Hematopoietic multipotent progenitor cell treated with erythropoietin and hydrocortisone succinate and interleukin-3 and kit ligand, for 4 days (in vitro differentiated cells): Measurements from ENCODE around the gene OLA1.

Source experiments
- DNase-seq: peaks from one replicate; pipeline ENCODE4 v3.0.0-alpha.2; 2015

Gene OLA1

GRCh38 chr2:174059884-174060244 is 188.5 kb downstream of the OLA1 start:
- DNase-seq = no peak

GRCh38 chr2:174059178-174059883 is 189.0 kb downstream of the OLA1 start:
- peak; percentile 88 for DNase-seq

GRCh38 chr2:174058456-174058855 is 189.9 kb downstream of the OLA1 start:
- no peak for DNase-seq

- no peak for DNase-seq
These were observed 190.3 kb downstream of the OLA1 start for GRCh38 chr2:174058026-174058425.

- DNase-seq = no peak
These were observed 193.4 kb downstream of the OLA1 start for GRCh38 chr2:174054926-174055325.

- no peak for DNase-seq
These were observed 194.8 kb downstream of the OLA1 start for GRCh38 chr2:174053355-174054151.

- DNase-seq = peak; percentile 25
These were observed 195.8 kb downstream of the OLA1 start for GRCh38 chr2:174052584-174052976.

- peak; percentile 84 for DNase-seq
These were observed 196.4 kb downstream of the OLA1 start for GRCh38 chr2:174051741-174052583.

GRCh38 chr2:174051068-174051467 is 197.3 kb downstream of the OLA1 start:
- no peak for DNase-seq

GRCh38 chr2:174049895-174050294 is 198.4 kb downstream of the OLA1 start:
- peak; percentile 20 for DNase-seq

- peak; percentile 42 for DNase-seq
These were observed 200.1 kb downstream of the OLA1 start for GRCh38 chr2:174048243-174048642.

- DNase-seq = no peak
These were observed 200.6 kb downstream of the OLA1 start for GRCh38 chr2:174047746-174048145.

GRCh38 chr2:174046172-174046571 is 202.2 kb downstream of the OLA1 start:
- no peak for DNase-seq

- DNase-seq = no peak
These were observed 203.8 kb downstream of the OLA1 start for GRCh38 chr2:174044556-174044955.

GRCh38 chr2:174040417-174040701 is 208.0 kb downstream of the OLA1 start:
- no peak for DNase-seq

- peak; percentile 96 for DNase-seq
These were observed 208.5 kb downstream of the OLA1 start for GRCh38 chr2:174039551-174040416.

- DNase-seq = no peak
These were observed 209.9 kb downstream of the OLA1 start for GRCh38 chr2:174038462-174038861.

- DNase-seq = no peak
These were observed 211.5 kb downstream of the OLA1 start for GRCh38 chr2:174036825-174037224.

GRCh38 chr2:174035981-174036742 is 212.2 kb downstream of the OLA1 start:
- peak; percentile 55 for DNase-seq

GRCh38 chr2:174035117-174035635 is 213.2 kb downstream of the OLA1 start:
- DNase-seq = no peak

- DNase-seq = no peak
These were observed 215.2 kb downstream of the OLA1 start for GRCh38 chr2:174033163-174033550.

- DNase-seq = no peak
These were observed 217.1 kb downstream of the OLA1 start for GRCh38 chr2:174031226-174031625.
